Mucosa of gallbladder (tissue), 1 donor: Measurements from ENCODE around the gene ZNF445. TPM values are rescaled to one million over a fixed set of nuclear protein-coding genes. Genes with fewer than 3 reads are reported as not detected.
"Not testable (repeated sequence)": the region's sequence is repeated elsewhere in the genome, so short reads cannot be mapped to it uniquely, and the experiment has no call there.

ENCODE experiments used
- DNase-seq: peaks from one replicate; pipeline ENCODE4 v3.0.0-alpha.2; 2020; ENCODE audit warnings: low spot score
- total RNA-seq: library from RNA; stranded (reverse); gene quantifications from one replicate; pipeline ENCODE4 v1.2.1, GENCODE V29; 2021
- donor health status: DM: no; HTN: no; CAD: no.

The ZNF445 gene
- total RNA-seq, 1 donor from 2014 or later: 28.0 TPM

DNA sequence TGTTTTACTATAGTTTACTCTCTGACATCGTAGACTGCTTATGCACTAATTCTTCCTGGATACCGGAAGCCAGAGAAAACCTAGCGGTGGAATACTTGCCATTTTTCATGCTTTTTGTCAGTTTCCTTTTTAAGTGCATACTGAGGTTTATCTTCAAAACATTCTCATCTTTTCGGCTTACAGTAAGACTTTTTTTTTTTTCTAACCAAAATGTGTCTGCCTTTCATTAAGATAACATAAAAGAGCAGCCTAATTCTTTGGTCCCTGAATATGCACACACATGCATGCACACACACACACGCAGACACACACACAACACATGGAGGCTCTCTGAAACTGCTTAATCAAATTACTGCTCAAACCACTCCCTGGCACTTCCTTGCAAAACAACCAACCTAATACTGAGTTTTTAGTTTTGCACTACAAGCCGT is 1.3 kb downstream of the ZNF445 start:
- no peak for DNase-seq

- DNase-seq: not testable (repeated sequence)
These were observed 2.6 kb downstream of the ZNF445 start for GRCh38 chr3:44474886-44475285.

GRCh38 chr3:44470430-44470829 is 7.0 kb downstream of the ZNF445 start:
- DNase-seq: no peak

DNA sequence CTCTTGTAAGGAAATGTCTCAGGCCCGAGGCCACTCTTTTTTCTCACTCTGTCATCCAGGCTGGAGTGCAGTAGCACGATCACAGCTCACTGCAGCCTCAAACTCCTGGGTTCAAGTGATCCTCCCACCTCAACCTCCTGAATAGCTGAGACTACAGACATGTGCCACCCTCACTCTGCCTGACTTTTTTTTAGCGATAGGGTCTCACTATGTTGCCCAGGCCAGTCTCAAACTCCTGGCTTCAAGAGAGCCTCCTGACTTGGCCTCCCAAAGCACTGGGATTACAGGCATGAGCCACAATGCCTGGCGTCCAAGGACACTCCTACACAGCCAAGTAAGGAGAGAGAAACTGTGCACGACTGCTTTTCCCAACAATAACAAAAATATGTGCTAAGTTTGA is 7.6 kb downstream of the ZNF445 start:
- DNase-seq: no peak

DNA sequence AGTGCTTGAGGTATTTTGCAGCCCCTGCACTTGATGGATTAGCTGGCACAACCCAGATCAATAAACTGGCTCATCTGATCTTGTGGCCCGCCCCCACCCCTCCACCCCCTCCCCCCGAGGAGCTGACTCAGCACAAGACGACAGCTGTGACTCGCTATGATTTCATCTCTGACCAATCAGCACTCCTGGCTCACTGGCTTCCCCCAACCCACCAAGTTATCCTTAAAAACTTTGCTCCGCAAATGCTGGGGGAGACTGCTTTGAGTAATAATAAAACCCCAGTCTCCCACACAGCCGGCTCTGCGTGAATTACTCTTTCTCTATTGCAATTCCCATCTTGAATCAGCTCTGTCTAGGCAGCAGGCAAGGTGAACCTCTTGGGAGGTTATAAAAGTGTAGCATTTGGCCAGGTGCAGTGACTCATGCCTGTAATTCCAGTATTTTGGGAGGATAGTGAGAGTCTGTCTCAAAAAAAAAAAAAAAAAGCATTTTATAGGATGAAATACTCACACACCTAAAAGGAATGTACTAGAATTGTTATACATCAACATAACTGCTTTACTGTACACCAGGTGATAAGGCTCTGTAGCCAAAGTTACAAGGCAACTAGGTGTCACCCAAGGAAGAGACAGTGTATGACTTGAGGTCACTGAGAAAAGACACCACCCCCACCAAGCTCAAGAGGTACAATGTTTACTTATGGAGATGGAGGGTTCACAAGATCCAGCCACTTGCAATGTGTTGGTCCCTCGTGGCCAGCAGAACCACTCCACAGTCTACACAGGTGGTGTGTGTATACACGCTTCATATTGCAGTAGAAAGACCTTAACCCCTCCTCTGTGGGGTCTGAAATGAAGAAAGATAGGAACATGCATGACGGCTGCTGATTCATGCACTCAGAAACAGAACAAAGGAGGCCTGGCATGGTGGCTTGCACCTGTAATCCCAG is 8.6 kb downstream of the ZNF445 start:
- DNase-seq: no peak

GRCh38 chr3:44468099-44468537 is 9.4 kb downstream of the ZNF445 start:
- not testable (repeated sequence) for DNase-seq

GRCh38 chr3:44467241-44467640 is 10.2 kb downstream of the ZNF445 start:
- DNase-seq: no peak

- not testable (repeated sequence) for DNase-seq
These were observed 12.6 kb downstream of the ZNF445 start for GRCh38 chr3:44464920-44465319.

DNA sequence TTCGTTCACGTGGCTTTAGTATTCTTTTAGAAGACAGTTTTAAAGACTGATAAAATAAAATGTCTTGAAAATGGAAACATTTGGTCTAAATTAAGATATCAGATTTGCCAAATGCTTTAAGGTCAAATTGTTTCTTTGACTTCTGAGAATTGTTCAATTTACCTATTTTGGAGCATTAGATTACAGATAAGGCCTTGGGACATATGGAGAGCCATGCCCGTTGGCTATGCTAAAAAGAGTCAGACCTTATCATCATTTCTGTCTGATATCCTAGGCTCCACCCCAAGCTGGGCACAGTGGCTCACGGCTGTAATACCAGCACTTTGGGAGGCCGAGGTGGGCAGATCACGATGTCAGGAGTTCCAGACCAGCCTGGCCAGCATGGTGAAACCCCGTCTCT is 13.0 kb downstream of the ZNF445 start:
- DNase-seq: no peak

GRCh38 chr3:44460050-44460449 is 17.4 kb downstream of the ZNF445 start:
- DNase-seq: not testable (repeated sequence)

- DNase-seq: no peak
These were observed 22.2 kb downstream of the ZNF445 start for GRCh38 chr3:44455318-44455717.

GRCh38 chr3:44454258-44454657 is 23.2 kb downstream of the ZNF445 start:
- no peak for DNase-seq

GRCh38 chr3:44451441-44451840 is 26.0 kb downstream of the ZNF445 start:
- DNase-seq: no peak

GRCh38 chr3:44446929-44447328 is 30.5 kb downstream of the ZNF445 start:
- no peak for DNase-seq

- no peak for DNase-seq
These were observed 31.7 kb downstream of the ZNF445 start for GRCh38 chr3:44445786-44446185.

DNA sequence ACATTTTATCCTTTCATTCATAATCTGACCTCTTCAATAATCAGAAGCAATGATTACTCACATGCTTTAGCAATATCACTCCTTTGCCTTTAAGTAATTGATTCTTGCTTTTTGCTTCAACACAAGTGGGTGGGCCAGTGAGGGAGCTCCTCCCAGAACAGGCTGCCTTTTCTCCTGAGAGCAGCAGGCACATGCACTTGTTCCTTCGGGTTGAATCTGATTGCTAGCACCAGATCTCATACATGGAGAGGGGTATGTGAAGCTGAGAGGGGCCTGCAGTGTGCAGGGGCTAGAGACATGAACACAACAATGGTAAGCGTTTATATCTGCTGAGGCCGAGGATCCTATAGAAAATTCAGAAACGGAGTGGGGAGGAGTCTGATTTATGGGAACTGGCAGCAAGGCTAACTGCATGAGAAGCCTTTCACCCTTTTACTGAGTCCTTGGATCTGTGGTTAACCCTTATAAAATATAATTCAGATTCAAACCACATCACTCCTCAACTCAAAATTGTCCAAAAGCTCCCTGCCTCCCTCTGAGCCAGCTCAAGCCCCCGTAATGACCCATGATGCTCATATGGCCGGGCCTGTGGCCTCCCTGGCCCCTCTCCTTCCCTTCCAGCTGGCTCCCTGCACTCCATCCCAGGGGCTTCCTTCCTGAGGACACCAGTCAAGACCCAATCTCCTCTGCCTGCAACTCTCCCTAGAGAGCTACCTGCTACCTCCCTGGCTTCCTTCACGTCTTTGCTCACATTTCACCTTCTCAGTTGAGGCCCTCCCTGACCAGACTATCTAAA is 32.4 kb downstream of the ZNF445 start:
- DNase-seq: no peak

- DNase-seq: no peak
These were observed 33.0 kb downstream of the ZNF445 start for GRCh38 chr3:44444437-44444836.

DNA sequence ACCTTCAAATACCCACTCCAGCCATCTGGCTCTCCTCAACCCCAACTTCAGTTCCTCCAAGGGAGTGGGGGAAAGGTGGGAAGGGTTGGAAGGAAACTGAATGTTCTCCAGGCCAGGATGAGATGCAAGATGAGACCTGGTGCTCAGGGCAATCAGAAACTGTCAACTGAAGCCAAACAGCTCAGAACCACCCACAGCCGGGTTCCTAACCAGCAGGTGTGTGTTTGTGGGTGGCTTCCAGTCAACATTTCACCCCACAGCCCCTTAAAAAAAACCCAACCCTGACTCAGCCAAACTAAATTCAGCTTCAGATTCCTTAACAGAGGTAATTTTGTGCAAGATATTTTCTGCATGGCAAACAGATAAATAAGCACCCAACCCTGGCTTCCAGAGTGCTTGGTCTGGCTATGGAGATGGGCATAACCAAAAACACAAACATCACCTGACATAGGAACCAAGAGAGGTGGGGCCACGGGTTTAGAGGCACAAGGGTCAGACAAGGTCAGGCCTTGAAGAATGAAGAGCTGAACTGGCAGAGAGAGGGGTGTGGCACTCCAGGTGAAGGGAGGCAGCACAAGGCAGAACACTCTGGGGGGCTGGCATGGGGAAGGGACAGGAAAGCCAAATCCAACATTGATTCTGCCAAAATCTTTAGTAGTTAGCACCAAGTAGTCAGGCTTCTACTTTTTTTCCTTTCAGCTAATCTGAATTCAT is 34.7 kb downstream of the ZNF445 start:
- DNase-seq: no peak

DNA sequence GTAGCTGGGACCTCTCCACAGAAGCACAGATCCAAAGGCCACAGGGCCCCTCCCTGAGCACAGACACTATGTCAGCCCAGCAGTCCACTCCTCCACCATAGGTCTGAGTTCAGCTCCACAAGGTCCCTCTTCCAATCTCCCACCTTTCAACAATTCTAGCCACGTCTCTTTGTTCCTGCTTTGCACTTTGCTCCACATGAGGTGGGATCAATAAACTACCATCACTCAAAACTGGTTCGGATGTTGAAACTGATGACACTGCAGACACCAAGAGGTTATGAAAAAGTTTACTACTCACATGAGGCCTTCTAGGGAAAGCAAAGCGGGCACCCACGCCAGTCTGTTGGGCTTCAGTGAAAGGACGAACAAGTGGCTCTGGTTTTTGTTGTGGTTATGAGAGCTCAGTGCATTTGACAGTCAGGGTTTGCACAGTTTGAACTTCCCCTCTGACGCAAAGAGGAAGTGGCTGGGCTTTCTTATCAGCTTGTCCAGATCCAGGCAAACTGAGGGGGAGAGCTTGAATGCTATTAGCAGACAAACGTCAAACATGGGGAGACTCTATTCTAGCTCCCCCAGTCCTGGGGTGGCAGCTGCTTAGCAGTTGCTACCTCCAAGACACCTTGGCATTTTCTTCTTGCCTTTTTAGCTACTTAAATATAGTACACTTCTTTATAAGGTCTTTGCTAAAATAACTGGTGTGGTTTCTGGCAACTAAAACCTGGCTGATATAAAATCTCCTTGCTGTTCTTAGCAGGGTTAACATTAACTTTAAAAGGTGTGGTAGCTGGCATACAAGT is 37.8 kb downstream of the ZNF445 start:
- peak; percentile 88 for DNase-seq

- no peak for DNase-seq
These were observed 39.7 kb downstream of the ZNF445 start for GRCh38 chr3:44437800-44438199.

DNA sequence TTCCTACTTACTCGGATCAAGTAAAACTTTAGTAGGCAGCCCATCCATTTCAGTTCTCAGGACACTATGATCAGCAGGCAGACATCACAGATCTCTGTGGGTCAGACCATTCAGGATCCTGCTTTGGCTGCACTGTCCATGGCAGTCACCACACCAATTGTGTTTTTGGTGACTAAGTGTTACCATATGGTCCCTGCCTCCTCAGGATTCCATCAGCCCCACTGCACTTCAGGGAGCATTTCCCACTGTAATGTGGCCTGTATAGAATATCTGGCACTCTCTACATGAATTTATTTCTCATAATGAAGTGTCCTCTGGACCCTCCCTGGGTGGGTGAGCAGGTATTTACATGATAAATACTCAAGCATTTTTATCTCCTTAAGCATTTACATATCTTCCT is 41.3 kb downstream of the ZNF445 start:
- DNase-seq: no peak
